DMS153 (cell line): Measurements from ENCODE around the gene KIF9.
"Not testable (repeated sequence)": the region's sequence is repeated elsewhere in the genome, so short reads cannot be mapped to it uniquely, and the experiment has no call there.

ENCODE experiments used
- DNase-seq: peaks from one replicate; lab custom pipeline; 2025; lab: John Stamatoyannopoulos, UW

The KIF9 gene

GRCh38 chr3:47251085-47251484 lies 31.5 kb downstream of the KIF9 start:
- DNase-seq, result not testable (repeated sequence)

GRCh38 chr3:47250309-47251060 lies 32.1 kb downstream of the KIF9 start:
- DNase-seq, result no peak

GRCh38 chr3:47247131-47248064 lies 35.2 kb downstream of the KIF9 start:
- no peak for DNase-seq

DNA sequence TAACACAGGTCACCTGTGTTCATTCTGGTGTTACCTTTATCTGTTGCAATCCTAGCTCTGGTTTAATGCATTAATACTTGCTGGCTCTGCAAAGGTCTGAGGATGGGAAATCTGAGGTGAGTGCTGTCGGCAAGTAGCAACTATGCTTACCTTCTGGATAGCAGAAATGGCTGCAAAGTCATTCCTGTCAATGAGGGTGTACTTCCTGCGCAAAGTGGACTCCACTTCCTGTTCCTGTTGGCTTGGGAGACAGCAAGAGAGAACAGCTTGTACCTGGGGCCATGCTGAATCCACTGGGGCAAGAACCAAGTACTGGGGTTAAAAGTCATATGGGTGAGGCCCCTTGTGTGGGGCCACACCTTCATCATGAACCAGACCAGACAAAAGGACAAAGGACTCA lies 37.3 kb downstream of the KIF9 start:
- no peak for DNase-seq

DNA sequence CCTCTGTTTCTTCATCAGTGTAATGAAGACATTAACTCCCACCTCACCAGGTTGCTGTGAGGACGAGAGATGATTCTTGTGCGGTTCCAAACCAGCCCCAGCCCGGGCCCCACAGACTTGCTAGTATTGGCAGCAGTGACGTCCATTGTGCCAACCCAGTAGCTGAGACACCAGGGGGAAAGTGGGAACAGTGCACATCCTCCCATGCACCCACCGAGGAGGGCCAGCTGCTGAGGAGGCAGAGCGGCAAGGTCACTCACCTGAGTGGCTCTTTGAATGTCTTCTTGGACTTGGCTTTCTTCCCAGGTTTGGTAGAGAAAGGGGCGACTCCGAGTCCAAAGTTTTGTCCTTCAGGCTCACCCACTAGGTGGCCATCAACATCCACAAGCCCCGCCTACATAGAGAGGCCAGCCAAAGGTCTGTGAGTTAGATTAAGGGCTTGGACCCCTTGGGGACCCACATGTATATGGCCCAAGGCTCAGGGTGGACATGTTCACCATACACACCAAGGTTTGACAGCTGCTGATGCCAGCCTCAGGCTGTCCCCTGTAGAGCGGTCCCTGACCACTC lies 38.0 kb downstream of the KIF9 start:
- DNase-seq, result no peak

GRCh38 chr3:47243419-47244147 lies 39.0 kb downstream of the KIF9 start:
- DNase-seq, result no peak

DNA sequence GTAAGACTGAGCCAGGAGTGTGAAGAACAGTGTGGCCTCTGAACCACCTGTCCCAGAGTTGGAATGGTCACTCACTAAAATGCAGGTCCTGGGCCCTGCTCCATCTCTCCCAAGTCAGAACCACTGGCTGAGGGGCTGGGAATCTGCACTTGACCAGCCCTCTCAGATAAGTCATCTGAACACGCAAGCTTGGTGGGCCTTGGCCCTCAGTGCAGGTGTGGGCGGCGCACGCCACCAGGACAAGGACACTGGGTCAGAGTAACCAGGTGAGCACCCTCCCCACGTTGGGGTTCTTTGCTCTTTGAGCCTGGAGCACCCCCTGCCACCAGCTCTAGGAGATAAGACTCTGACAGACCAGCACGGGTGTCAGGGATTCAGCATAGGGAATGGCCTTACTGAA lies 42.7 kb downstream of the KIF9 start:
- no peak for DNase-seq

DNA sequence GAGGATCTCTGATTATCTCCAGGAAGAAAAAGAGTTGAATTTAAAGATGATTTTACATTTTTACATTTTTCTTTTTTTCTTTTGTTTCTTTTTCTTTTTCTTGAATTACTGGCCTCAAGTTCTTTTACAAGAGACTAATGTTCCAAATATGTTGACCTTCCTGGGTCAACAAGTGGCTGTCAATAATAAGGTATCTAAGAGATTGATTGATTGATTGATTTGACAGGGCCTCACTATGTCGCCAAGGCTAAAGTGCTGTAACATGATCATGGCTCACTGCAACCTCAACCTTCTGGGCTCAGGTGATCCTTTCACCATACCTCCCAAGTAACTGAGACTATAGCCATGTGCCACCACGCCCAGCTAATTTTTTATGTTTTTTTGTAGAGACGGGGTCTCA lies 44.6 kb downstream of the KIF9 start:
- DNase-seq, result no peak

DNA sequence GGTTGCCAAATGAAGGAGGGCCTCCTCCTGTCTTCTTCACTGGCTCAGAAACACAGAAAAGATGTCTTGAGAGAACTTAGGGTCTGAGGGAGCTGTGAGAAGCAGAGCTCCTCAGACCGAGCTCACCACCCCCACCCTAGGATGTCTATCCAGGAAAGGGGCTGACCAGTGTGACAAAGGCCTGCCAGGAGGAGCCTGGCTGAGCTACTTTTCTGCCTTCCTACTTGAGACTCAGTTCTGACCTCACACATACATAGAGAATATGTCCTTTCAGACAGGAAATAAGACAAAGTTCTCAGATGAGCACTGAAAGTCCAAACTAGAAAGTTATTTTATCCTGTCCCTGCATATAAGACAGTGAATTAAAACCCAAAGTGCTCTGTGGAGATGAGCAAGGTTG lies 54.5 kb downstream of the KIF9 start:
- no peak for DNase-seq

- DNase-seq, result no peak
Observed at GRCh38 chr3:47227678-47228077, 54.9 kb downstream of the KIF9 start.

GRCh38 chr3:47225310-47225906 lies 57.2 kb downstream of the KIF9 start:
- DNase-seq, result no peak

- no peak for DNase-seq
Observed at GRCh38 chr3:47223755-47224154, 58.8 kb downstream of the KIF9 start.

DNA sequence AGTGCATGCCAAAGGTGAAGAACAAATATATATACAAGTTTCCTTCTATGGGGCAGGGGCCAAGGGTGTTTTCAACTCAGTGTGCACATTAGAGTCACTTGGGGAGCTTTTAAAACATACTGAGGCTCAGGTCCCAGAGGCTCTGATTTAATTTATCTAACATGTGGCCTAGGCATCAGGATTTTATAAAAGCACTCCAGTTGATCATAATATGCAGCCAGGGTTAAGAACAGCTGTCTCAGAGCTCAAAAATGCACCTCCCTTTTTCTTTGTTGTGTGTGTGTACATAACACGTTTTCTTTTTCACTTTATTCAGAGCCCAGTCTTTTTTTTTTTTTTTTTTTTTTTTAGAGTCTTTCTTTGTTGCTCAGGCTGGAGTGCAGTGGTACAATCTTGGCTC lies 60.8 kb downstream of the KIF9 start:
- DNase-seq, result no peak

DNA sequence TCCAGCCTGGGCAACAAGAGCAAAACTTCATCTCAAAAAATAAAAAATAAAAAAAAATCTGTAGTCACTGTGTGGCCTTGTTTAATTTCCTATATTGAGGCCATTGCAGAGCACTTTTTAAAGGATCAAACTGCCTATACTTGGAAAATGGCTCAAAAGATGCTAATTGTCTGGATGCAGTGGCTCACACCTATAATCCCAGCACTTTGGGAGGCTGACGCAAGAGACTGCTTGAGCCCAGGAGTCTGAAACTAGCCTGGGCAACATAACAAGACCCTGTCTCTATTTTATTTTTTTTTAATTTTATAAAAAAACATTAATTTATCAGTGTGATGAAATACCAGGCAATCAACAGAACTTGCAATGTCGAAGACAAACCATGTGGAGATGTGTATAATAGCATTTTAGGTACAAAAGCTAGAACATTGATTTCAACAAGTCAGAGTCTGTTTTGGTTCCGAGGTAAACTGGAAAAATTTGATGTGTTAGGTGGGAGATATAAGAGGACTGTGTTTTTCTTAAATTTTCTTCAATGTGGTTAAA lies 71.7 kb downstream of the KIF9 start:
- DNase-seq, result no peak

DNA sequence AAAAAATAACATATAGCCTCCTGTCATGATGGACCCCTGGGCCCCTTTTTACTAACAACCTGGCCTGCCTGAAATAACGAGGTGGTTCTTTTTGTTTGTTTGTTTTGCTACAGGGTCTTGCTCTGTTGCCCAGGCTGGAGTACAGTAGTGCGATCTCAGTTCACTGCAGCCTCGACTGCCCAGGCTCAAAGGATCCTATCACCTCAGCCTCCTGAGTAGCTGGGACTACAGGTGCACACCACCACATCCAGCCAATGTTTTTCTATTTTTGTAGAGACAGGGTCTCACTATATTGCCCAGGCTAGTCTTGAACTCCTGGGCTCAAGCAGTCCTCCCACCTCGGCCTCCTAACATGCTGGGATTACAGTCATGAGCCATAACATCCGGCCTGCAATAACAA lies 76.6 kb downstream of the KIF9 start:
- DNase-seq, result not testable (repeated sequence)

DNA sequence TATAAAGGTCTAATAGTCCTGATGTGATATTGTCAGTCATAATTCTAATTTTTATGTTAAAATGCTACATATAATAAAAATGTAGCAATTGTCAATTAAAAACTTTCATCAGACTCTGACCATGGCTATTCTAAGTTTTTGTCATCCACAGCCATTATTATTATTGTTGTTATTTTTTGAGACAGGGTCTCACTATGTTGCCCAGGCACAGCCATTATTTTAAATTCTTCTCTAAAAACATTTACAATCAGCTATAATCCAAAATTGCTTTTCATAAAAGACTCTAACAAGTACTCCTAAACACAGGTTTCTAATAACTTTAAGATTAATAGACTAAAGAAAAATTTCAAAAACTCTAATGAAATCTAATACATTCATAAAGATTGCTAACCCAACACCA lies 77.7 kb downstream of the KIF9 start:
- DNase-seq, result no peak

- no peak for DNase-seq
Observed at GRCh38 chr3:47202542-47202941, 80.1 kb downstream of the KIF9 start.

- DNase-seq, result no peak
Observed at GRCh38 chr3:47197287-47197686, 85.3 kb downstream of the KIF9 start.

DNA sequence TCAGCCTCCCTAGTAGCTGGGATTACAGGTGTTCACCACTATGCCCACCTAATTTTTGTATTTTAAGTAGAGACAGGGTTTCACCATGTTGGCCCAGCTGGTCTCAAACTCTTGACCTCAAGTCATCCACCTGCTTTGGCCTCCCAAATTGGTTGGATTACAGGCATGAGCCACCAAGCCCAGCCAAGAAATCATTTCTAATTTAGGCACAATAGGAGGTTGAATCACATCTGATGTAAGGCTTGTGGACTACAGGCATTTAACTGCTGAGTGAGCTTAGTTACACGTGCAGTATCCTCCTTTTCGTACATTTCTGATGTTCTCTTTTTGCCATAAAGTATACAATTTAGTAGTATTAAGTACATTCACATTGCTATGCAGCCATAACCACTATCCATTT lies 87.6 kb downstream of the KIF9 start:
- DNase-seq, result no peak

DNA sequence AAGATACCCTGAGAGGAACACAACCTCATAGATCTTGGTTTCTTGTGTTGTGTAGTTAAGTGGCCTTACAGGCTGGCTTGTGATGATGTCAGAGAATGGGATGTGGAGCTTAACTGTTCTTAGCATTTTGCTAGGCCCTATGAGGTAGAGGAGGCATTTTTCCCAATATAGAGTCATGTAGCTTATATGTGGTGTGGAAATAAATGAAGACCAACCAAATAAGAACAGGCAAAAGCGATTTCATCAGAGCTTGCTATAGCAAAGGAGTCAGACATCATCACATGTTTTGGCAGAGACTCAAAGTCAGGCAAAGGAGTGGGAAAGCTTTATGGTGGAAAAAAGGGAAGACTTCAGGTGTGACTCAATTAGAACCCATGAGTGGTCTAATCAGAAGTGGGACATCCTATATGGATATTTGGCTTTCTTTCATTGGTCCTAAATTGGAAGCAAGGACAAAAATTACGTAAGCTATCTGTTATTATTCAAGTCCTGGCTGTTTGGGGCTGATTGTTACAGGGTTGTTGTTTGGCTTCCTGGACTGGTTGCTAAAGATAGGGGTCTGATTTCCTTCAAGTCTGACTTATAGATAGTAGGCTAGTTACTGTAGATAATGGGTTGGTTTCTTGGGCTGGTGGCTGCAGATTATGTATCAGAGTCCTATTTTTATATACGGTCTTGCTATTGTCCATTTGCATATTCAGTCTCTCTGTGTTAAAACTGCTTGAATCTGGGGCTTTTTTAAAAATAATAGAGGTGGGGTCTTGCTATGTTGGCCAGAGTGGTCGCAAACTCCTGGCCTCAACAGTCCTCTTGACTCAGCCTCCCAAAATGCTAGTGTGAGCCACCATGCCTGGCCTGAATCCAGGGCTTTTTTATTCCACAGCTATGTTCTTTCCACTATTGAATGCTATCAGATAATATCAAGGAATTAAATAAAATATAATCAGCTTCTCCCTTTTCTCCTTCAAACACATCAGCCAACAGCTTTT lies 88.4 kb downstream of the KIF9 start:
- no peak for DNase-seq
